GM12873 (cell line): ENCODE measurements around the gene SPSB4.

Source experiments
- TF ChIP-seq, protein P1 (sequence below): IDR thresholded peaks from 2 replicates; pipeline ENCODE4 v1.5.1; 2012; ENCODE audit warnings: low read depth, mild to moderate bottlenecking, moderate library complexity, low read length, control low read depth; ENCODE audit not compliant: insufficient read depth; ENCODE audit errors: missing control alignments

SPSB4 gene

GRCh38 chr3:141093971-141094684 lies 43.0 kb downstream of the SPSB4 start:
- TF ChIP-seq, protein P1, sequence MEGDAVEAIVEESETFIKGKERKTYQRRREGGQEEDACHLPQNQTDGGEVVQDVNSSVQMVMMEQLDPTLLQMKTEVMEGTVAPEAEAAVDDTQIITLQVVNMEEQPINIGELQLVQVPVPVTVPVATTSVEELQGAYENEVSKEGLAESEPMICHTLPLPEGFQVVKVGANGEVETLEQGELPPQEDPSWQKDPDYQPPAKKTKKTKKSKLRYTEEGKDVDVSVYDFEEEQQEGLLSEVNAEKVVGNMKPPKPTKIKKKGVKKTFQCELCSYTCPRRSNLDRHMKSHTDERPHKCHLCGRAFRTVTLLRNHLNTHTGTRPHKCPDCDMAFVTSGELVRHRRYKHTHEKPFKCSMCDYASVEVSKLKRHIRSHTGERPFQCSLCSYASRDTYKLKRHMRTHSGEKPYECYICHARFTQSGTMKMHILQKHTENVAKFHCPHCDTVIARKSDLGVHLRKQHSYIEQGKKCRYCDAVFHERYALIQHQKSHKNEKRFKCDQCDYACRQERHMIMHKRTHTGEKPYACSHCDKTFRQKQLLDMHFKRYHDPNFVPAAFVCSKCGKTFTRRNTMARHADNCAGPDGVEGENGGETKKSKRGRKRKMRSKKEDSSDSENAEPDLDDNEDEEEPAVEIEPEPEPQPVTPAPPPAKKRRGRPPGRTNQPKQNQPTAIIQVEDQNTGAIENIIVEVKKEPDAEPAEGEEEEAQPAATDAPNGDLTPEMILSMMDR = no peak

DNA sequence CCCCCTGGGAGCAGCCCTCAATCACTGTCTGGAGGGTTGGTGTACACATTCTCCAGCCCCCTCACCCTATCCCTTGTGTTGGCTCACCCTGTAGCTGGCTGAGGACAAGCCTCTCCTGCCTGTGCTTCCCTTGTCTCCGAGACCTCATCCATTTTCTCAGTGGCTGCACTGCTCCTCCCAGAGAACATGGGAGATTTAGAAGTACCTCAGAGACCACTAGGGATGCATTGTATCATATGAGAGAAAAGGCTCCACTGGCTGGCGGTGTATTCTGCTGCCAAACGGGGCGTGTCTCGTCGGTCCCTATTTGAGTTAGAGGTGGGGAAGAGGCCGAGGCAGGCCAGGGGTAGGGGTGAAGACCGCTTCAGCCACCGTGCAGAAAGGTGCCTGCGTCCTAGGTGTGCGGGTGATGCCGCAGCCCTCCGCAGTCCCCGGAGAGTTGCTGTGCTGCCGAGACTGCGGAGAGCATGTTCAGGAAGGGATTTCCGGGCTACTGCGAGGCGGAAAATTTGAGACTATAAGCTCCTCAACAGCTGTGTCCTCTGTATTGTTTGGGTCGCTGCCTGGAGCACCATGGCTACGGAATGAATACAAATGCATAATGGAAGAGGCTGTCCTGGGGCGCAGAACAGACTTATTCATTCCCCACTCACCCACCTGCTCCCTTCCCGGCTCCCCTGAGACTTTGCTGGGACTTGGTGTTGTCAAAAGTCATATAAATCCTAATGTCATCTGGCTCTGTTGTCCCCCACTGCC lies 43.8 kb downstream of the SPSB4 start:
- TF ChIP-seq, protein P1 = no peak

DNA sequence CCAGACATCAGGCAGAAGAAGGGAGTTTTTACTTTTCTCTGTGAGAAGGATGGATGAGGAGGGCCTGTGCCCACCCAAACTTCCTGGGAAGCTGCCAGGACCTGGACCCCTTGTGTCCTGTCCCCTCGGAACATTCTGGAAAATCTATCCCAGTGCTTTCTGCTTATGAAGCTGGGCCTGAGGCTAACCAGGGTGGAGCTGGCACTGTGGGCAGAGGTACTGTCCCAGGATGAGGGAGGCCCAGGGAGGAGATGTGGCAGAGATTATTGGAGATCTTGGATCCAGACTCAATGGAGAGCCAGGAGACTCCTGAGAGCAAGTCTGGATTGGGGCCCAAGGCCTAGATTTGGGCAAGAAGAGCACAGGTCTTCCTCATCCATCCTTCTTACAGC lies 44.4 kb downstream of the SPSB4 start:
- TF ChIP-seq, protein P1 = no peak

- TF ChIP-seq, protein P1 = no peak
Measured at GRCh38 chr3:141096164-141096563, 45.0 kb downstream of the SPSB4 start.

DNA sequence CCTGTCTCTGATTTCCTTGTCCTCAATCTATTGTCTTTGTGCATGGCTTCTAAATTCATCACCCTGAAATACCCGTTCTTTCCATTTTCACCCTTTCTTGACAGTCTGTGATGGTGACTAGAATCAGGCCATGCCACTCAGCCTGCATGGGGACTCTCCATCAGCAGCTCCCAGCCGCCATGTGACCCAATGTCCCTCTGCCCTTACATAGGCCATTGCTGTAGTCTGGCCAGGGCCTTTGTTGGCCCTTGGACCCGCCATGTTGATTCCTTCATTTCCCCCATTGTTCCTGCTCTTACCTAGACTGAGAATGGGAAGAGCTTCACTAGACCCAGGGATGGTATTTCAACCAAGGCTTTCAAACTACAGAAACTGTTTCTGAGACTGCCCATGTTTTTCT lies 45.8 kb downstream of the SPSB4 start:
- TF ChIP-seq, protein P1 = no peak

DNA sequence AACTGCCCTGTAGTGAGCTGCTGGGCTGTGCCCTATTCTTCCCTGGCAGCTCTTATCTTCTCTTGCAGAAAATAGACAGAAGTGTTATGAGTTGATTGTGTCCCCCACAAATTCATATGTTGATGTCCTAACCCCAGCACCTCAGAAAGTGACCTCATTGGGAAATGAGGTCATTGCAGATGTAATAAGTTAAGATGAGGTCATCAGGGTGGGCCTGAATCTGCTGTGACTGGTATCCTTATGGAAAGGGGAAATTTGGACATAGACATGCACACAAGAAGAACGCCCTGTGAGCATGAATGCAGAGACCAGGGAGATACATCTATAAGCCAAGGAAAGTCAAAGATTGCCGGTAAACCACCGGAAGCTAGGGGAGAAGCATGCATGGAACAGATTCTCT lies 49.0 kb downstream of the SPSB4 start:
- TF ChIP-seq, protein P1 = no peak

DNA sequence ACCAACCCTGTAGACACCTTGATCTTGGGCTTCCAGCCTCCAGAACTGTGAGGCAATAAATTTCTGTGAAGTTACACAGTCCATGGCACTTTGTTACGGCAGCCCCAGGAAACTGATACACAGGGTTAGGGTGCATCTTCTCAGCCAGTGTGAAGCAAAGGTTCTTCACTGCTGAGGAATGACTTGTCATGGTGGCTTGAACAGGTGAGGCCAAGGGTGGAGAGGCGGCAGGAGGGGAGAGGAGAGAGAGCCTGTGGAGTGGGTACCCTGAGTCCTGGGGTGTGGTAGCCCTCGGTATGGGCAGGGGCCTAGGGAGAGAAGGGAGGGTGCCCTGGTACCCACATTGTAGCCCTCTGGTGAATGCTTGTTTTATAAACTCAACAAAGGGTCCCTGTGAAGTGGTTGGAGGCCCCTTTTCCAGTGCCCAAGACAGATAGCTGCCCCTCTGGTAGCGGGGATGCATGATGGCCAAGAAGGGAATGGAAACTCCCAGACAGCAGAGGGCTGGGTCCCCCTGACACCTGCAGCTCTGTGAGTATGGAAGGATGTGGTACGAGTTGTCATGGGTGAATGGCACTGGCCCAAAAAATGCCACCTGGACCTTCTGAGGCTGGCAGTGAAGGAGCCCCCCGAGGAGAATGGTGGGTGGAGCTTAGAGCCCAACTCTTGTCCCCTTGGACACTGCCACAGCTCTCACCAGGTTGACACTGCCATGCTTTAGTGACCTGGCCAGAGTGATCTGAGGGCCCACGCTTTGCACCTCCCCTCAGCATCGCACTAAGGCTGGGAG lies 49.6 kb downstream of the SPSB4 start:
- TF ChIP-seq, protein P1 = no peak
